Measurements from ENCODE around the gene SBNO1.

DNA sequence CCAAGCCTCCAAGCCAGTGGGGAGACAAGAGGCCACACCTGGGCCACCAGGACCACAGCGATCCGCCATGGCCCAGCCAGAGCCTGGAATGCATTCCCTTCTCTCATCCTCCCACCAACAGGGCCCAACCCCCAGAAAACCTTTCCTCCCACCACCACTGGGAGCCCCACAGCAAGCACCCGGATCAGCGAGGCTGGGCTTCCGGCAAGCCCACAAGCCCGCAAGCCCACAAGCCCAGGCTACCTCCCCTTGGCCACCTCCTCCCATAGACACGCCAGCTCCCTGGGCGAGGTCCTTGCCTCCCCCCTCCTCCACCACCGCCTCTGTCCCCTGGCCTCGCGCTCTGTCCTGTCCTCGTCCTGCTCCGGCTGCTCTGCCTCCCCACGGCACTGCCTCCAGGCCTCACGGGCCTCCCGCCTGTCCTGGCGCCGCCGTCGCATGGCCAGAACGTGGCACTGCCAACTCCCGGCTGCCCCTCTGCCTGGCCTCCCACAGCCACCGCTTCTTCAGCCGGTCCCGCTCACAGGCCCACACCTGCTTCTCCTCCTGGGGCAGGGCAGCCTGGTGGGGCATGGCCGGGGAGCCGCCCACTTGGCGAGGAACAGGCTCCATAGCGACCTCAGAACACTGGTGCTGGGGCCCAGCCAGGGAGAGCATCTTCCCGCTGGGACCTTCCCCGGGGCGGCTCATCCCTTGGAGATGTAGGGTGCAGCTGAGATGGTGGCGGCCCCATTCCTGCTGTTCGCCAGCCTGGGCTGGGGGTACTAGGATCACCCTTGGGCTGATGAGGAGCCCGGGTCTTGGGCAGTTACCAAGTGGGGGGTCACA lies 98.6 kb downstream of the SBNO1 start:
- TF ChIP-seq CTCF (IDR thresholded peaks at IDR 0.05; ENCODE audit: extremely low read depth in 1 of 2, insufficient read depth in 1 of 2, low read depth in 1 of 2, low read length in 2 of 2) (no peak), POLR2A (IDR thresholded peaks at IDR 0.05; ENCODE audit: low read depth, low read length) (no peak), MYC (IDR thresholded peaks at IDR 0.05; ENCODE audit: low read depth, low read length) (no peak)
